ENCODE measurements around the gene GLTPD2.

GLTPD2 gene

GRCh38 chr17:4788807-4789700 is at the start of gene GLTPD2:
Gene GLTPD2, plus strand, starts transcription at chr17:4788964. Its CDS starts 48 bp downstream, at chr17:4789012.
- DNase-seq: no peak

- DNase-seq: no peak
Measured at GRCh38 chr17:4739122-4740024, 49.4 kb upstream of the GLTPD2 start, which contains the start of the genes CXCL16 and ZMYND15. Gene CXCL16, minus strand, starts transcription at chr17:4739928. Its CDS starts 589 bp downstream, at chr17:4739339. Gene ZMYND15, plus strand, starts transcription at chr17:4739833. Its CDS starts 716 bp downstream, at chr17:4740549.

- DNase-seq: no peak
Measured at GRCh38 chr17:4740025-4740351, 48.8 kb upstream of the GLTPD2 start.

- DNase-seq: no peak
Measured at GRCh38 chr17:4740584-4740983, 48.2 kb upstream of the GLTPD2 start.

GRCh38 chr17:4741544-4741943 is 47.2 kb upstream of the GLTPD2 start:
- no peak for DNase-seq

- DNase-seq: no peak
Measured at GRCh38 chr17:4742133-4742532, 46.6 kb upstream of the GLTPD2 start.

- no peak for DNase-seq
Measured at GRCh38 chr17:4742629-4743028, 46.1 kb upstream of the GLTPD2 start.

GRCh38 chr17:4743216-4743615 is 45.5 kb upstream of the GLTPD2 start:
- no peak for DNase-seq

- no peak for DNase-seq
Measured at GRCh38 chr17:4743898-4744297, 44.9 kb upstream of the GLTPD2 start.

- no peak for DNase-seq
Measured at GRCh38 chr17:4744999-4745969, 43.5 kb upstream of the GLTPD2 start.

- peak; percentile 34 to 36 for DNase-seq
Measured at GRCh38 chr17:4747847-4748246, 40.9 kb upstream of the GLTPD2 start.

- no peak for DNase-seq
Measured at GRCh38 chr17:4748686-4749085, 40.1 kb upstream of the GLTPD2 start.

GRCh38 chr17:4750606-4751005 is 38.2 kb upstream of the GLTPD2 start:
- DNase-seq: no peak

GRCh38 chr17:4751932-4752331 is 36.8 kb upstream of the GLTPD2 start:
- DNase-seq: no peak

- DNase-seq: no peak
Measured at GRCh38 chr17:4753392-4753791, 35.4 kb upstream of the GLTPD2 start.

- DNase-seq: no peak
Measured at GRCh38 chr17:4759776-4760236, 29.0 kb upstream of the GLTPD2 start.

GRCh38 chr17:4764595-4764994 is 24.2 kb upstream of the GLTPD2 start:
- DNase-seq: peak; percentile 61 to 72

- no peak for DNase-seq
Measured at GRCh38 chr17:4766201-4766600, 22.6 kb upstream of the GLTPD2 start.

- no peak for DNase-seq
Measured at GRCh38 chr17:4766723-4767122, 22.0 kb upstream of the GLTPD2 start.

- DNase-seq: no peak
Measured at GRCh38 chr17:4768298-4768697, 20.5 kb upstream of the GLTPD2 start.

- no peak for DNase-seq
Measured at GRCh38 chr17:4769628-4770027, 19.1 kb upstream of the GLTPD2 start.

- DNase-seq: no peak
Measured at GRCh38 chr17:4771519-4772234, 17.1 kb upstream of the GLTPD2 start, which contains the start of gene TM4SF5. Gene TM4SF5, plus strand, starts transcription at chr17:4771886. Its CDS starts 37 bp downstream, at chr17:4771923.

Data from Kasumi-1 (cell line).